IMR-90 (cell line): ENCODE results near the gene EPB41L2. TPM values are rescaled to one million over a fixed set of nuclear protein-coding genes. Genes with fewer than 3 reads are reported as not detected.

ENCODE experiments used
- ATAC-seq: fragments of 200-7000 bp; cut with Tn5 transposase; 2 replicates; pipeline ENCODE4 v1.9.1; 2020; ENCODE audit warnings: low read depth, mild to moderate bottlenecking, moderate library complexity
- BruUV-seq: library from RNA; stranded (reverse); fragments of 400-500 nt; replicated peaks from 2 replicates; lab custom pipeline; 2021; lab: Mats Ljungman, UMichigan
- CTCF ChIA-PET: fragments of 300-600 bp; formaldehyde crosslinking; extraction: SDS; loops from one replicate; lab custom pipeline; 2021; ENCODE audit warnings: antibody characterized with exemption; lab: Yijun Ruan, JAX
- POLR2A ChIA-PET: fragments of 300-600 bp; sonication (Branson Sonifier 250); formaldehyde crosslinking; loops from one replicate; lab custom pipeline; 2022; ENCODE audit warnings: antibody characterized with exemption; ENCODE audit not compliant: unreplicated experiment; lab: Charles Lee
- DNase-seq: peaks from one replicate; pipeline ENCODE4 v3.0.0; 2013
- H2AFZ ChIP-seq: replicated peaks from 2 replicates; pipeline ENCODE3; 2013; ENCODE audit warnings: low read length, mild to moderate bottlenecking; ENCODE audit not compliant: poor library complexity
- H2AK5ac ChIP-seq: 2 replicates; pipeline ENCODE4 v1.6.1; 2013; ENCODE audit warnings: low read depth, low read length, inconsistent platforms
- H2AK9ac ChIP-seq: replicated peaks from 2 replicates; pipeline ENCODE3; 2013; ENCODE audit warnings: mild to moderate bottlenecking, low read depth, low read length, moderate library complexity; ENCODE audit not compliant: poor library complexity
- H2BK120ac ChIP-seq: 2 replicates; pipeline ENCODE4 v1.6.1; 2013; ENCODE audit warnings: low read depth, low read length, inconsistent platforms
- H2BK15ac ChIP-seq: 3 replicates; pipeline ENCODE4 v1.6.1; 2013; ENCODE audit warnings: low read depth, low read length, inconsistent platforms
- H2BK20ac ChIP-seq: 2 replicates; pipeline ENCODE4 v1.6.1; 2013; ENCODE audit warnings: low read depth, mild to moderate bottlenecking, inconsistent platforms, low read length, moderate library complexity
- H2BK5ac ChIP-seq: 2 replicates; pipeline ENCODE4 v1.6.1; 2013; ENCODE audit warnings: mild to moderate bottlenecking, low read depth, low read length, inconsistent platforms; ENCODE audit not compliant: poor library complexity, severe bottlenecking
- H3K14ac ChIP-seq: replicated peaks from 2 replicates; pipeline ENCODE4 v1.6.1; 2013; ENCODE audit warnings: low read depth, low read length, inconsistent platforms
- H3K18ac ChIP-seq: 2 replicates; pipeline ENCODE4 v1.6.1; 2013; ENCODE audit warnings: low read depth, low read length, control low read depth
- H3K23ac ChIP-seq: 2 replicates; pipeline ENCODE4 v1.6.1; 2013; ENCODE audit warnings: low read depth, low read length, inconsistent platforms
- H3K27ac ChIP-seq: 2 replicates; pipeline ENCODE4 v1.5.1; 2013; ENCODE audit warnings: mild to moderate bottlenecking, control low read depth, low read length; ENCODE audit not compliant: insufficient read depth
- H3K27me3 ChIP-seq: 2 replicates; pipeline ENCODE4 v1.6.1; 2013; ENCODE audit warnings: low read length; ENCODE audit not compliant: control insufficient read depth, insufficient read depth
- H3K36me3 ChIP-seq: 2 replicates; pipeline ENCODE4 v1.6.1; 2013; ENCODE audit warnings: low read length, mixed read lengths; ENCODE audit not compliant: control insufficient read depth, insufficient read depth
- H3K4ac ChIP-seq: 2 replicates; pipeline ENCODE4 v1.6.1; 2013; ENCODE audit warnings: low read depth, low read length, inconsistent platforms
- H3K4me1 ChIP-seq: 2 replicates; pipeline ENCODE4 v1.6.1; 2013; ENCODE audit warnings: low read length, mixed read lengths; ENCODE audit not compliant: control insufficient read depth, insufficient read depth
- H3K4me2 ChIP-seq: 2 replicates; pipeline ENCODE4 v1.6.1; 2013; ENCODE audit warnings: low read depth, mild to moderate bottlenecking, control low read depth, low read length, moderate library complexity
- H3K4me3 ChIP-seq: 2 replicates; pipeline ENCODE4 v1.5.1; 2013; ENCODE audit warnings: low read depth, mild to moderate bottlenecking, control low read depth, low read length, moderate library complexity; ENCODE audit not compliant: insufficient read depth
- H3K56ac ChIP-seq: 2 replicates; pipeline ENCODE4 v1.6.1; 2013; ENCODE audit warnings: low read length, inconsistent platforms; ENCODE audit not compliant: insufficient read depth; ENCODE audit errors: extremely low read depth
- H3K79me1 ChIP-seq, 2 experiments: 2 replicates each; pipeline ENCODE4 v1.6.1; 2013; ENCODE audit warnings: low read length in 2 of 2, inconsistent platforms in 1 of 2, low read depth in 1 of 2
- H3K9ac ChIP-seq: 2 replicates; pipeline ENCODE4 v1.6.1; 2013; ENCODE audit warnings: low read depth, low read length, control low read depth
- H3K9me1 ChIP-seq: 2 replicates; pipeline ENCODE4 v1.6.1; 2013; ENCODE audit warnings: low read length, inconsistent platforms; ENCODE audit not compliant: insufficient read depth
- H3K9me3 ChIP-seq: 2 replicates; pipeline ENCODE4 v1.6.1; 2013; ENCODE audit warnings: low read length; ENCODE audit not compliant: control insufficient read depth, insufficient read depth
- H4K20me1 ChIP-seq: 2 replicates; pipeline ENCODE4 v1.6.1; 2013; ENCODE audit warnings: low read length, inconsistent platforms; ENCODE audit not compliant: insufficient read depth
- H4K5ac ChIP-seq: 2 replicates; pipeline ENCODE4 v1.6.1; 2013; ENCODE audit warnings: mild to moderate bottlenecking, low read depth, low read length, control low read depth
- H4K8ac ChIP-seq, 2 experiments: 2 replicates each; pipeline ENCODE4 v1.6.1; 2013; ENCODE audit warnings: low read depth in 2 of 2, low read length in 2 of 2, control low read depth in 1 of 2, inconsistent platforms in 1 of 2
- H4K91ac ChIP-seq: 2 replicates; pipeline ENCODE4 v1.6.1; 2013; ENCODE audit warnings: low read depth, low read length, inconsistent platforms; ENCODE audit not compliant: insufficient read depth
- BHLHE40 ChIP-seq: fragments of 150-350 bp; IDR thresholded peaks from 2 replicates; pipeline ENCODE4 v1.6.1; 2016; ENCODE audit warnings: mild to moderate bottlenecking, low read depth, low read length
- CHD1 ChIP-seq: IDR thresholded peaks from 2 replicates; pipeline ENCODE4 v1.6.1; 2012; ENCODE audit warnings: low read depth, low read length, improper control_type of control experiment
- MAFK ChIP-seq: IDR thresholded peaks from 2 replicates; pipeline ENCODE4 v1.6.1; 2012; ENCODE audit warnings: low read depth, low read length, improper control_type of control experiment
- MXI1 ChIP-seq: IDR thresholded peaks from 2 replicates; pipeline ENCODE4 v1.6.1; 2012; ENCODE audit warnings: low read depth, mild to moderate bottlenecking, low read length, moderate library complexity, borderline replicate concordance
- NFE2L2 ChIP-seq: fragments of 150-350 bp; IDR thresholded peaks from 2 replicates; pipeline ENCODE4 v1.6.1; 2016; ENCODE audit warnings: low read depth, mild to moderate bottlenecking, low read length
- POLR2A ChIP-seq: IDR thresholded peaks from 2 replicates; pipeline ENCODE4 v1.6.1; 2012; ENCODE audit warnings: mild to moderate bottlenecking, low read depth, low read length
- WGBS, 2 experiments: methylation state at CpG; one replicate each; pipeline versions ENCODE4 v1.1.5 to v1.1.7; 2013; ENCODE audit warnings: missing lambda C conversion rate in 2 of 2; ENCODE audit not compliant: insufficient read length in 1 of 2; ENCODE audit errors: extremely low coverage in 2 of 2; 5-methylcytosine and 5-hydroxymethylcytosine counted together
- dilution Hi-C: fragments of 300-500 bp; cut with HindIII; formaldehyde crosslinking; loops from one replicate; pipeline ENCODE4 v1.14.3; 2018; ENCODE audit warnings: low sequenced_read_pairs; ENCODE audit not compliant: unreplicated experiment
- in situ Hi-C: fragments of 300-500 bp; cut with MboI; formaldehyde crosslinking; loops from 3 replicates; pipeline ENCODE4 v1.14.3; 2019; ENCODE audit warnings: low sequenced_read_pairs, inconsistent platforms, mixed read lengths
- intact Hi-C: fragments of 100-400 bp; cut with micrococcal nuclease; formaldehyde crosslinking; loops from 2 replicates; pipeline ENCODE4 v1.10.0; 2022
- polyA plus RNA-seq, 3 experiments: library from polyadenylated mRNA; depleted of rRNA; stranded (reverse); fragments of >200 nt; gene quantifications; 2 replicates each; pipeline ENCODE4 v1.2.3, GENCODE V29; 2012; ENCODE audit warnings: low replicate concordance in 1 of 3
- total RNA-seq: library from RNA; depleted of rRNA; stranded (reverse); fragments of >200 nt; gene quantifications from 2 replicates; pipeline ENCODE4 v1.2.3, GENCODE V29; 2012

The EPB41L2 gene
- total and polyA plus RNA-seq, 2 of the 4 experiments (the other 2 are of a cell fraction): 85.7 to 99.8 TPM

GRCh38 chr6:130961148-130961547 lies 101.9 kb downstream of the EPB41L2 start:
- Histone ChIP-seq H4K20me1 (peaks cover 47% of the 10 kb centered on the region; the same call in 1 of the 2 replicates), H3K18ac (no peak overlapping the region), H3K27me3 (no peaks in the 10 kb centered on the region), H3K79me1 (peaks cover 52 to 74% of the 10 kb centered on the region in 2 experiments), H3K9ac (no peak overlapping the region), H2AK5ac (no peak overlapping the region), H4K8ac (no peak overlapping the region), H3K4me3 (no peak overlapping the region), H3K9me3 (no peaks in the 10 kb centered on the region), H3K23ac (no peak overlapping the region), H3K4me2 (no peak overlapping the region), H4K5ac (no peak overlapping the region), H2BK5ac (no peak overlapping the region), H3K14ac (no peak overlapping the region), H3K9me1 (peaks cover 5% of the 10 kb centered on the region), H3K4ac (no peak overlapping the region), H2AFZ (no peak overlapping the region), H3K56ac (no peak overlapping the region), H3K4me1 (peaks cover 13% of the 10 kb centered on the region), H2AK9ac (no peak overlapping the region), H3K36me3 (peaks cover under 1% of the 10 kb centered on the region; the same call in 1 of the 2 replicates), H2BK20ac (no peak overlapping the region), H2BK120ac (no peak overlapping the region), H2BK15ac (no peak overlapping the region), H4K91ac (no peak overlapping the region), H3K27ac (no peak overlapping the region)
- dilution Hi-C loops (no loop called here), in situ Hi-C loops (no loop called here), intact Hi-C loops (no loop called here)
- TF ChIP-seq MXI1 (no peak), CHD1 (no peak), BHLHE40 (no peak), MAFK (no peak), POLR2A (no peak), NFE2L2 (no peak)
- ATAC-seq: no peak
- POLR2A ChIA-PET: no interaction called here
- BruUV-seq: no TSS peak
- WGBS, 2 experiments: no CpG with 5 or more reads among the region's 3 CpGs
- no peak for DNase-seq
- CTCF ChIA-PET: interaction anchor here (1.2 kb wide), 1 partner anchor 7 kb away, joined by 10 read pairs; no protein-coding TSS in a partner anchor
